GM21367 (cell line): ENCODE data around the gene PSMB1.
A peak's percentile ranks its signal among the peaks of the same experiment; 100 is the strongest.
"Not testable (repeated sequence)": the region's sequence is repeated elsewhere in the genome, so short reads cannot be mapped to it uniquely, and the experiment has no call there.

Experiments used
- ATAC-seq: cut with Tn5 transposase; IDR thresholded peaks from one replicate; pipeline ENCODE4 v1.9.1; 2021; ENCODE audit not compliant: unreplicated experiment

Gene PSMB1

GRCh38 chr6:170536671-170537070 is 16.4 kb downstream of the PSMB1 start:
- no peak for ATAC-seq

DNA sequence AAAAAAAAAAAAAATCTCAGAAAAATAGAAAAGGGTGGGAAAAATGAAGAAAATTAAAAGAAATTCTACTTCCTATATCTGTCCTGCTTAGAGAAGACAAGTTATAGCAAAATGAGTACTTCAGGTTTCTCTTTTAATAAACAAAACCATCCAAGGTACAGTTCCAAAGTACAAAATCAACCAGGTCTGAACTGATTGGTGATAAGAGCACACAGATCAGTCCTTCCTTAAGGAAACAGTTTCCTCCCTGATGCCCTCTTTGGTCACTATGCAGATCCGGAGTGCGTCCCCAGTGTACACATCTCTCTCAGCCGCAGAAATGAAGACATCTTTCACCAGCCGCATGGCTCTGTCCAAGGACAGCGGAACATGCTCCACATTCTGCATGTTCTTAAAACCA is 18.1 kb downstream of the PSMB1 start:
- no peak for ATAC-seq

- no peak for ATAC-seq
Observed at GRCh38 chr6:170533792-170534191, 19.3 kb downstream of the PSMB1 start.

DNA sequence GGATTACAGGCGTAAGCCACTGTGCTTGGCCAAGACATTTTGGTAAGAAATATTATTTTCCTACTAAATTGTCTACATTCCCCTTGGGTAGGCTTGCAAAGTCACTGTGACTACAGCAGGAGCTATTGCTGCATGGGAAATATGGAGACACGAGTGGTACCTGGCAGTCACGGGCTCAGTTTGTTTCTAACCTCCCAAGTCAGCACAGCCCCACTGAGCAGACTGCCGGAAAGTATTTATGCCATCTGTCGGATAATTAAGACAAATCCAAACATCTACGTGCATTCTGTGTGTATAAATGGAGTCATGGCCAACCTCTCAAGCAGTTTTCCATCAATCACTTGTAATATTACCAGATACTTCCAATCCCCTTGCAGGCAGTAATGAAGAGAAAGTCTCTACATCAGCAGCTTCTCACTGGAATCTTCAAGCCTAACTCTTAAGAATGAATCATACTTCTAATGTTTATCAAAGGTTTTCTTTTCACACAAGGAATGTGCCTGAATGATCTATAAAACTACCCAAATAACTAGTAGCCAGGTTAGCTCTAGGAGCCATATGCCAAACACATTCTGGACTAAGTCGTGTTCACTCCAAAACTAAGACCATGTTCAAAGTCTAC is 20.1 kb downstream of the PSMB1 start:
- no peak for ATAC-seq

- peak; percentile 80 for ATAC-seq
Observed at GRCh38 chr6:170529839-170530469, 23.2 kb downstream of the PSMB1 start.

DNA sequence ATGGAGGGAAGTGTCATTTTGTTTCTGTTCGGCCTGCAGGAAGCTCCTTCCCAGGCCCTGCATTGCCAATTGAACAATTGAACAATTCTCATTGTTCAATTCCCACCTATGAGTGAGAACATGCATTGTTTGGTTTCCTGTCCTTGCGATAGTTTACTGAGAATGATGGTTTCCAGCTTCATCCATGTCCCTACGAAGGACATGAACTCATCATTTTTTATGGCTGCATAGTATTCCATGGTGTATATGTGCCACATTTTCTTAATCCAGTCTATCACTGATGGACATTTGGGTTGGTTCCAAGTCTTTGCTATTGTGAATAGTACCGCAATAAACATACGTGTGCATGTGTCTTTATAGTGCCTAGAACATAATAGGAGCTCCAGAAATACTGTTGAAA is 25.1 kb downstream of the PSMB1 start:
- ATAC-seq, result not testable (repeated sequence)

DNA sequence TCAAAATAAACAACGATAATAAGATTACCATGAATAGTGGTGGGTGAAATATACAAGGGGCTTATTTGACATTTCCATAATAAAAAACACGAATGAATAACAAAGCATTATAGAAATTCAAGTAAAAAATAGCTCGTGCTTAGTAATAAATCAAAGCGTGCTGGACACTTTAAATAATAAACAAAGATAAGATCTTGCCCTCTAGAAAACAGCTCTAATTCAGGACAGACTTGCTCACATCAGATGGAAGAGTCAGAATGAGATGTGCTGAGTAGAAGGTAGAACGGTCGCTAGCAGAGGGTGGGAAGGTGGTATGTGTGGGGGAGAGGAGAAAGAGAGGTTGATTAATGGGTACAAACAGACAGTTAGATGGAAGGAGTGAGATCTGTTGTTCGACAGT is 27.3 kb downstream of the PSMB1 start:
- no peak for ATAC-seq

- ATAC-seq, result no peak
Observed at GRCh38 chr6:170524172-170524502, 29.0 kb downstream of the PSMB1 start.

- ATAC-seq, result no peak
Observed at GRCh38 chr6:170523256-170524171, 29.6 kb downstream of the PSMB1 start.

DNA sequence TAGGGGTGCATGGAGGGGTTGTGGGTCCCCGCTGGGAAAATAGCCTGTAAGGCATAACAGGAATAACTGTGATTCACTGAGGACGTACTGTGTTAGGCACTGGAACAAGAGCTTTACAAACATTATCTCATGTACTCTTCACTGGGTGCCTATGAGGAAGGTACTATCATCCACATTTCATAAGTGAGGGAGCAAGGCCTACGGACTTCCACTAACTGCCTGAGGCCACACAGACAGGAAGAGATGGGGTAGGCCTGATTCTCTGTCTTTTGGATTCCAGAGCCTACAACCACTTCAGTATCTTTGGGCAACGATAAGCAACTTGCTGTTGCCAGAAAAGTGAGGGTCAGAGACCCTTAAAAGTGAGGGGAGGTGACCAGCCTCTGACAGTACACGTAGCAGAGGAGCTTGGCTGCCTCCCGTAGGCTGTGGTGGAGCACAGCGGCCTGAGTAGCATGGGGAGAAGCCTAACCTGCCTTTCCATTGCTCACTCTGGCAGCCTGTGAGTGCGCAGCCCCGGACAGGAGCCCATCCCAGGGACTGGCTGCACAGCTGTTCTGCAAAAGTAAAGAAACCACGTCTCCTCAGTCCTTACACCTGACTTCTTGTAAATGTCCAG is 30.4 kb downstream of the PSMB1 start:
- no peak for ATAC-seq

GRCh38 chr6:170516783-170517616 is 36.1 kb downstream of the PSMB1 start:
- ATAC-seq, result peak; percentile 97

- ATAC-seq, result no peak
Observed at GRCh38 chr6:170514908-170515307, 38.2 kb downstream of the PSMB1 start.

DNA sequence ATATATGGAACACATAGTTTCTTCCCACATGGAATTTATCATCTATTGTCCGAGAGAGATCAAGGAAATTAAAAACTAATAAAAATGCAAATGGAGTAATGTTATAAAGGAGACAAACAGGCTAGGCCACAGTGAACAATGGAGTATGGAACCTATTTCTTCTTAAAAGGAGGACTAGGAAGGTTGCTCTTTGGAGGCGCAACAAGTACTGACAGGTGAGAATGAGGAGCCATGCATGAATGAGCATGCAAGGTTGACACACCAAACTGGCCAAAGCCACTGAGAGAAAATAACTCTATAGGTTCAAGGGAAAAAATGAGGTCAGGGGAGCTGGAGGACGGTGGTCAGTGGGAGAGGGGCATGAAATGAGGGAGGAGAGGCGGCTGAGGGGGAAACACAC is 40.9 kb downstream of the PSMB1 start:
- no peak for ATAC-seq

DNA sequence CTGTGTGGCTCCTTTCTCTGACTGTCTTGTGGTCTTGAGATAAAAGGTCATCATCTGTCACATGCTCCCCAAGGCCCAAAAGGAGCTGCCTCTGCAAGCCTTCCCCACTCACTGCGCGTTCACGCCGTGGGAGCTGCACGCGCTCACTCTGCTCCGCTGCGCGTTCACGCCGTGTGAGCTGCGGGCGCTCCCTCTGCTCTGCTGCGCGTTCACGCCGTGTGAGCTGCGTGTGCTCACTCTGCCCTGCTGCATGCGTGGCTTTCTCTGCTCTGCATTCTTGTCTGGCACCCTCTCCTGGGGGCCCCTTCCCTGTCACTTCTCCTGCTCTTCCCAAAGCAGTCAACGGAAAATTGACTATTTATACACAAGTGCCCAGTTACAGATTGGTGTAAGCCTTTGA is 42.5 kb downstream of the PSMB1 start:
- no peak for ATAC-seq

DNA sequence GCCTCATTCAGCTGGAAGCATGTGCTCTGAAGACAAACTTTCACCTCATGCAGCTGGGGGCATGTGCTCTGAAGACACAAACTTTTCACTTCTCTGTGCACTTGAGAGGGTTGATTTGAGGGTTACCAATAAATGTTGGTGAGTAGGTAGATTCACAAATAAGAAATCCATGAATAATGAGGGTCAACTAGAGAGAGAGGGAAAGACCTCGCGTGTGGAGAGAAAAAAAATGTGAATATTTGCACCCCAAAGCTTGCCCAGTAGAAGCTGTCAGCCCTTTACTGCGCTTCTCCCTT is 43.4 kb downstream of the PSMB1 start:
- no peak for ATAC-seq

- ATAC-seq, result not testable (repeated sequence)
Observed at GRCh38 chr6:170508892-170509722, 44.0 kb downstream of the PSMB1 start.

- ATAC-seq, result not testable (repeated sequence)
Observed at GRCh38 chr6:170508275-170508674, 44.8 kb downstream of the PSMB1 start.

DNA sequence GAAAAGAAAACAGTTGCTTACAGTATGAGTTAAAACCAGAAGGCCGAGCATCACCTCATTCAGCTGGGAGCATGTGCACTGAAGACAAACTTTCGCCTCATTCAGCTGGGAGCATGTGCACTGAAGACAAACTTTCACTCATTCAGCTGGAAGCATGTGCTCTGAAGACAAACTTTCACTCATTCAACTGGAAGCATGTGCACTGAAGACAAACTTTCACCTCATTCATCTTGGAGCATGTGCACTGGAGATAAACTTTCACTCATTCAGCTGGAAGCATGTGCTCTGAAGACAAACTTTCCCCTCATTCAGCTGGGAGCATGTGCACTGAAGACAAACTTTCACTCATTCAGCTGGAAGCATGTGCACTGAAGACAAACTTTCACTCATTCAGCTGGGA is 45.4 kb downstream of the PSMB1 start:
- not testable (repeated sequence) for ATAC-seq

DNA sequence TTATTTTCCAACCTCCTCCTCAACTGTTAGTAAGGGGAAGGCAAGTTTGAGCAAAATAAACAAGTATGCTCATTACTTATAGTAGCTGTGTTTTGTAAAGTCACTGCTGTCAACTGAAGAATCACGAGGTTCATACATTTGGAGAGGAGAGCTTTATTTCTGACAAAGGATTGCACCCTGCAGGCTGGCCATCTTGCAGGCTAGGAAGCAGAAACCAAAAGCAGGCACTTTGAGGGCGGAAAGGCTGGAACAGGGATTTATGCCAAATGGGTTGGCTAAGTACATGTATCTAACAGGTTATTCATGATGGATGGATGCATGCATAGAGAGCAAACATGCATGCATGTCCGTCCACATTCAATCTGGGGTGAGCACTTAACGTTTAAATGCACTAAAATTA is 46.7 kb downstream of the PSMB1 start:
- no peak for ATAC-seq

DNA sequence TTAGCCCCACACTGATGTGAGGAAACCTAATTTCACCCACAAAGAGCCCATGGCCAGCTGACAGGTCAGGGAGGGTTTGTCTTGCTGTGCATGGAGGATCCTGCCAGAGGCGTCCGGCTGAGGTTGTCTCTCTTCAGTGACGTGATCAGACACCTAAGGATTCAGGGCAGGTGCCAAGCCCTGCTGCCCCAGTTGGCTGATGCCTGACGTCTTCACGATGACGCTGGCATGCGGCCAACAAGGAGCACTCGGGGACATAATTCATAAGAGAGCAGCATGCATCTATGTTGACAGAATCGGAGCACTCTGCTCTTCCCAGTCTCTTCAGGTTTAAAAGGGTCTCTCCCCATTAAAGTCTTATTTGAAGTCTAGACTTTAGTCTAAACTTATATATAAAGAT is 47.8 kb downstream of the PSMB1 start:
- no peak for ATAC-seq
